ENCODE data around the gene NRP1. TPM values are rescaled to one million over a fixed set of nuclear protein-coding genes. Genes with fewer than 3 reads are reported as not detected.
A peak's percentile ranks its signal among the peaks of the same experiment; 100 is the strongest.
"Not testable (repeated sequence)": the region's sequence is repeated elsewhere in the genome, so short reads cannot be mapped to it uniquely, and the experiment has no call there.

The NRP1 gene
- total RNA-seq, result 122 TPM

DNA sequence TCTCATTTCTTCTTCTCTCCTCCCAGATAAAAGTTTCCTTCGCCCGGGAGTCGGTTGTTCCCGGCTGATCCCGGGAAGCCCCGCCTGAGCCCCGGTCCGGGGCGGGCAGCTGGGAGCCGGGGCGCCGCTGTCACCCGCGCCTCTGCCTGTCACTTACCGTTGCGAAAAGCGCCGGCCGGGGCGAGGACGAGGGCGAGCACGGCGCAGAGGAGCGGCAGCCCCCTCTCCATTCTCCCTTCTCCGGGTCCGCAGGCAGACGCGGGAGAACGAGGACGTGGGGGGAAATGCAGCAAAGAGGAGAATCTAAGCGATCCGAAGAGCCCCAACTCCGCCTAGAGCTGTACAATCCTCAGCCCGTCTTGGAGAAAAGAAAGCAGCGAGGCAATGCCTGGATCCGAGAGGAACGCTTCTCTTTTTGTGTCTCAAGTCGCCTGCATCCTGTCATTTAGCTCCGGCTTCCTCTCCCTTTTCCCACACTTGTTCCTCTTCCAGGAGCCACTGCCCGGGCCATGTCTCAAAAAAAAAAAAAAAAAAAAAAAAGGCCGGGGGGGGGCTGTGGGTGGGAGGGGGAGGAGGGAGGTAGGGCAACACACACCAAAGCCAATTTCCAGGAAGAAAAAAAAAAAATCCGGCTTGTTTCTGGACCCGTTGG lies at the start of gene NRP1:
NRP1 (minus strand) TSS at position 515 of the 652 bp plus-strand sequence; CDS start at position 230, 285 bp downstream.
- peak within 1 kb of the TSS; percentile 95 for H3K27ac ChIP-seq
- TF ChIP-seq, protein P1, sequence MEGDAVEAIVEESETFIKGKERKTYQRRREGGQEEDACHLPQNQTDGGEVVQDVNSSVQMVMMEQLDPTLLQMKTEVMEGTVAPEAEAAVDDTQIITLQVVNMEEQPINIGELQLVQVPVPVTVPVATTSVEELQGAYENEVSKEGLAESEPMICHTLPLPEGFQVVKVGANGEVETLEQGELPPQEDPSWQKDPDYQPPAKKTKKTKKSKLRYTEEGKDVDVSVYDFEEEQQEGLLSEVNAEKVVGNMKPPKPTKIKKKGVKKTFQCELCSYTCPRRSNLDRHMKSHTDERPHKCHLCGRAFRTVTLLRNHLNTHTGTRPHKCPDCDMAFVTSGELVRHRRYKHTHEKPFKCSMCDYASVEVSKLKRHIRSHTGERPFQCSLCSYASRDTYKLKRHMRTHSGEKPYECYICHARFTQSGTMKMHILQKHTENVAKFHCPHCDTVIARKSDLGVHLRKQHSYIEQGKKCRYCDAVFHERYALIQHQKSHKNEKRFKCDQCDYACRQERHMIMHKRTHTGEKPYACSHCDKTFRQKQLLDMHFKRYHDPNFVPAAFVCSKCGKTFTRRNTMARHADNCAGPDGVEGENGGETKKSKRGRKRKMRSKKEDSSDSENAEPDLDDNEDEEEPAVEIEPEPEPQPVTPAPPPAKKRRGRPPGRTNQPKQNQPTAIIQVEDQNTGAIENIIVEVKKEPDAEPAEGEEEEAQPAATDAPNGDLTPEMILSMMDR (IDR thresholded peaks at IDR 0.05), result no peak
- H3K27me3 ChIP-seq, result no peaks in the 10 kb centered on the region
- H3K36me3 ChIP-seq, result peaks cover 0 to 7% of the 10 kb centered on the region in 2 donors
- H3K4me3 ChIP-seq, result peak within 1 kb of the TSS; percentile 71 to 93
- no peaks in the 10 kb centered on the region for H3K9me3 ChIP-seq
- DNase-seq (ENCODE audit: low spot score in 2 of 2), result no peak
- H3K4me1 ChIP-seq, result peaks cover 0 to 18% of the 10 kb centered on the region in 2 donors
- intact Hi-C loops (cut with DNase I), result loop anchor here (1.0 to 10.0 kb wide), 7 partner anchors 47 to 1305 kb away; no protein-coding TSS in a partner anchor

DNA sequence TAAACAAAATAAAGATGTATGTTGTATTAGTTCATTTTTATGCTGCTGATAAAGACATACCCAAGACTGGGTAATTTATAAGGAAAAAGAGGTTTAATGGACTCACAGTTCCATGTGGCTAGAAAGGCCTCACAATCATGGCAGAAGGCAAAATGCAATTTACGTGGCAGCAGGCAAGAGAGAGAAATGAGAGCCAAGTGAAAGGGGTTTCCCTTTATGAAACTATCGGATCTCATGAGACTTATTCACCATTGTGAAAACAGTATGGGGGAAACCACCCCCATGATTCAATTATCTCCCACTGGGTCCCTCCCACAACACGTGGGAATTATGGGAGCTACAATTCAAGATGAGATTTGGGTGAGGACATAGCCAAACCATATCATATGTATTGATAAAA lies 49.7 kb upstream of the NRP1 start:
- not testable (repeated sequence) for H3K9me3 ChIP-seq; H3K27me3 ChIP-seq; H3K36me3 ChIP-seq; DNase-seq (ENCODE audit: low spot score in 2 of 2); H3K27ac ChIP-seq; H3K4me1 ChIP-seq; H3K4me3 ChIP-seq
- intact Hi-C loops (cut with DNase I), result loop anchor here (10.0 kb wide), 1 partner anchor 161 kb away; no protein-coding TSS in a partner anchor

DNA sequence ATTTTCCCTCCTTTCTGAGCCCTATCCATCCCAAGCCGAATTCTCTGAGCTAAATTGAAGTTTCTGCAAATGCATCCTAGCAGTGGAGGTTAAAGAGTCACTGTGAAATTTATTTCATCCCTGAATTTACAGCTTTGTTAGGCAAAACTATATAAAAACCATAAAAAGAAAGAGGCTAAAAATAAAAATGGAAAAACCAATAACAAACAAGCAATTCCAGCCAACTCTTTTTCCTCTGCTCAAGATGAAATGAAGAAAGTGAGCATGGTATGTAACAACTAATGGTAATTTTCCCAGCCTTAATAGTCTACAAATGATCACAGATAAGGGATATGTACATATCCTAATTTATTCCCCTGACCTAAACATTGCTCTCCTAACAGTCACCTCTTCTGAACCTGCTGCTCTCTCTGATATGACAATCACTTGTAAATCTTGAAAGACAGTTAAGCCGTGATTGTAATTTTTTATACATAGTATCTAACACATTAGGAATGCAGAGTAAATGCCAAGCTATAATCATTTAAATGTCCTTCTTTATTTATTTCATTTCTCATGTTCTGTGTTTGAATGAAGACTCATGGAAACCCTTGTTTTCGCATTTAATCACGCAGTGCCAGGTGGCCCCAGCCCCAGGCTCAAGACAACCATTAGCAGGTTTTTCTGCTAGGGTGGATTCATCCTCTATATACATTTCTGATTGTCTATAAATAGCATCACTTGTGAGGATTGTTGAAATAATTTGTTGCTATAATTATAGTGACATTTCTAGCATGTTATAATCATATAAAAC lies 48.6 kb upstream of the NRP1 start:
- intact Hi-C loops (cut with DNase I), result loop anchor here (10.0 kb wide), 1 partner anchor 162 kb away; no protein-coding TSS in a partner anchor
- Histone ChIP-seq H3K27ac (no peak overlapping the region), H3K9me3 (no peaks in the 10 kb centered on the region), H3K4me1 (peaks cover 0 to 3% of the 10 kb centered on the region in 2 donors), H3K27me3 (no peaks in the 10 kb centered on the region), H3K36me3 (no peaks in the 10 kb centered on the region), H3K4me3 (no peak overlapping the region)
- TF ChIP-seq, protein P1 (IDR thresholded peaks at IDR 0.05), result no peak
- DNase-seq (ENCODE audit: low spot score in 2 of 2), result no peak

DNA sequence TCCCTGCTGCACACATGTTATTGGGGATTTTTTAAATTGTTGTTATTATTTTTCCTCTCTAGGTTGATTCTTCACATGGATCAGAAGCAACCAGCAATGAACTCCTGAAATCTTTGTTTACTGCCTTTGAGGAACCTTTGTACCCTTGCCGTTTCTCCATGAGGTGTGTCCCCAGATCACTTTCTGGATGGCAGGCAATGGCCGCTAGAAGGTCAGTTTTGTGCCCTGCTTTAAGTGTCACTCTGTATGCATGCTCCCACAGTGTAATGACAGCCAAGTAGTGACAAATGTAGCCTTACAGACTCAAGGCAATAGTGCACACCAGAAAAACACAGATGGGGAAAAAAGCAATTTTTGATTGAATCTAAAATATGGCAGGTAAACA lies 47.7 kb upstream of the NRP1 start:
- TF ChIP-seq, protein P1 (IDR thresholded peaks at IDR 0.05), result no peak
- no peak for DNase-seq (ENCODE audit: low spot score in 2 of 2)
- intact Hi-C loops (cut with DNase I), result loop anchor here (10.0 kb wide), 1 partner anchor 163 kb away; no protein-coding TSS in a partner anchor

DNA sequence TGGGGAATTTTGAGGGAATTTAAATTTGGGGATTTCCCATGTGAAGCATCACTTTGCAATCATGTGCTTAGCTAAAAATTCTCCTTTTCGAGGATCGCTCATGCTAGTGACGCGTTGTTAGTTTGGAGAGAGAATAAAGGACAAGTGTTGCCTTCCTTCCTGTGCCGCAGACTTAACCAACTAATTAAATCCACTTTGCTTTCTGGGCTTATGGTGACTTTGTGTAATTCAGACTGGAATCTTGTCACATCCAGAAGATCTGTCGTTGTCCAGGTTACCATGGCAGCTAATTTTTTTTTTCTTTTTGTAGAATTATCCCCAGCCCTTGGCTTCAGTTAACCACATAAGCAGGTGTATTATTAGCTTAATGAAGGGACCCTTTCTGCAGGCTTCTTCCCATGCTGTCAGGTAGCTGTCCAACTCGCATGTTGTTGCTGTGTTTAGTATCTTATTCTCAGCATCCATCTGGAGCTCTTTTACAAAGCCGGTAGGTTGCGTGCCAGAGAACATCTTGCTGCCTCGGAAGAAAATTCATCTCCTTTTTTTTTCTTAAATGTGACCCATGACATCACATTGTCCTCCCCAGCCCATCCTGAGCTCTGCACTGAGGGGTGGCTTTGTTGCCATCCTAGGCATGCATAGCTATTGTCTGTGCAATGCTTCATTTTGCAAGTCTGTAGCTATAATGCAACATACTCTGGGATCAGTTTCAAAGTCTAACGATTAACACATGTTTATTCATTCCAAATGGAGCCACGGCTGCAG lies 47.2 kb upstream of the NRP1 start:
- TF ChIP-seq, protein P1 (IDR thresholded peaks at IDR 0.05), result no peak

More for the DNA sequence above, 47.7 kb upstream of the NRP1 start:
- no peak overlapping the region for H3K4me3 ChIP-seq
- H3K27me3 ChIP-seq, result no peaks in the 10 kb centered on the region
- no peaks in the 10 kb centered on the region for H3K9me3 ChIP-seq
- no peak overlapping the region for H3K27ac ChIP-seq
- no peaks in the 10 kb centered on the region for H3K36me3 ChIP-seq
- peaks cover 0 to 3% of the 10 kb centered on the region in 2 donors for H3K4me1 ChIP-seq

More for the DNA sequence above, 47.2 kb upstream of the NRP1 start:
- no peaks in the 10 kb centered on the region for H3K9me3 ChIP-seq
- intact Hi-C loops (cut with DNase I), result loop anchor here (10.0 kb wide), 1 partner anchor 163 kb away; no protein-coding TSS in a partner anchor
- H3K4me1 ChIP-seq, result peaks cover 0 to 3% of the 10 kb centered on the region in 2 donors
- H3K27me3 ChIP-seq, result no peaks in the 10 kb centered on the region
- H3K36me3 ChIP-seq, result no peaks in the 10 kb centered on the region
- DNase-seq (ENCODE audit: low spot score in 2 of 2), result no peak
- no peak overlapping the region for H3K4me3 ChIP-seq
- no peak overlapping the region for H3K27ac ChIP-seq
